Measurements from ENCODE around the gene CYP26C1.

DNA sequence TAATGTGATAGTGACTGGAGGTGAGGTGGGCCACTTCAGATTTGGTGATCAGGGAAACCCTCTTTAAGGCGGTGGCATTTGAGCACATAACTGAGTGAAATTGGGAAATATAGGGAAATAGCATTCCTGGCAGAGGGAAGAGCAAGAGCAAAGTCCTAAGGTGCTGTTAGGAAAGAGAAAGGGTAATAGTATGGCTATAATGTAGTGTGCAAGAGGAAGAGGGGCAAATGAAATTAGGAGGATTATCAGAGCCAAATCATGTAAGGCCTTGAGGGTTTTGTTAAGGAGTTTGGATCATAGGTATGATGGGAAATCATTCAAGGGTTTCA lies 27.8 kb upstream of the CYP26C1 start:
- TF ChIP-seq CTCF (IDR thresholded peaks at IDR 0.05): no peak
- TF ChIP-seq POLR2A (IDR thresholded peaks at IDR 0.05): no peak

Data from right lobe of liver (tissue), 4 donors.